ENCODE measurements around the gene SETD1B.

Gene SETD1B

GRCh38 chr12:121795034-121795968 lies 8.5 kb upstream of the SETD1B start:
- peak in 1 of 2 donors; percentile 75 for DNase-seq (ENCODE audit: low read depth in 2 of 2, low spot score in 1 of 2)

- DNase-seq (ENCODE audit: low read depth in 2 of 2, low spot score in 1 of 2), result no peak
Measured at GRCh38 chr12:121796855-121797751, 6.7 kb upstream of the SETD1B start.

- no peak for DNase-seq (ENCODE audit: low read depth in 2 of 2, low spot score in 1 of 2)
Measured at GRCh38 chr12:121797937-121798786, 5.6 kb upstream of the SETD1B start.

GRCh38 chr12:121798787-121799155 lies 5.0 kb upstream of the SETD1B start:
- DNase-seq (ENCODE audit: low read depth in 2 of 2, low spot score in 1 of 2), result no peak

- DNase-seq (ENCODE audit: low read depth in 2 of 2, low spot score in 1 of 2), result no peak
Measured at GRCh38 chr12:121799156-121799841, 4.5 kb upstream of the SETD1B start.

GRCh38 chr12:121799842-121800693 lies 3.7 kb upstream of the SETD1B start:
- peak in 1 of 2 donors; percentile 63 for DNase-seq (ENCODE audit: low read depth in 2 of 2, low spot score in 1 of 2)

GRCh38 chr12:121800694-121801594 lies 2.9 kb upstream of the SETD1B start:
- peak in 1 of 2 donors; percentile 53 for DNase-seq (ENCODE audit: low read depth in 2 of 2, low spot score in 1 of 2)

GRCh38 chr12:121801595-121802484 lies 2.0 kb upstream of the SETD1B start:
- DNase-seq (ENCODE audit: low read depth in 2 of 2, low spot score in 1 of 2), result no peak

- DNase-seq (ENCODE audit: low read depth in 2 of 2, low spot score in 1 of 2), result no peak
Measured at GRCh38 chr12:121802485-121802842, 1.3 kb upstream of the SETD1B start.

- peak in 1 of 2 donors; percentile 78 for DNase-seq (ENCODE audit: low read depth in 2 of 2, low spot score in 1 of 2)
Measured at GRCh38 chr12:121802843-121803698, 738 bp upstream of the SETD1B start.

- DNase-seq (ENCODE audit: low read depth in 2 of 2, low spot score in 1 of 2), result no peak
Measured at GRCh38 chr12:121804417-121805111, 755 bp downstream of the SETD1B start.

- no peak for DNase-seq (ENCODE audit: low read depth in 2 of 2, low spot score in 1 of 2)
Measured at GRCh38 chr12:121805171-121806008, 1.6 kb downstream of the SETD1B start.

GRCh38 chr12:121806009-121806545 lies 2.3 kb downstream of the SETD1B start:
- DNase-seq (ENCODE audit: low read depth in 2 of 2, low spot score in 1 of 2), result no peak

GRCh38 chr12:121806546-121807423 lies 3.0 kb downstream of the SETD1B start:
- DNase-seq (ENCODE audit: low read depth in 2 of 2, low spot score in 1 of 2), result no peak

Measured in stimulated activated CD8-positive, alpha-beta memory T cell treated with anti-CD3 and anti-CD28 coated beads, Interleukin-4, amount 100 ng/mL, for 1 hour (primary cell).